GM12865 (cell line): Measurements from ENCODE around the gene CBX8.
A peak's percentile ranks its signal among the peaks of the same experiment; 100 is the strongest.

ENCODE experiments used
- DNase-seq: peaks from one replicate; pipeline ENCODE4 v3.0.0; 2010; ENCODE audit warnings: low read depth
- H3K4me3 ChIP-seq: 2 replicates; pipeline ENCODE4 v1.5.1; 2011; ENCODE audit warnings: mild to moderate bottlenecking, low read depth, low read length, control low read depth
- CTCF ChIP-seq: IDR thresholded peaks from 2 replicates; pipeline ENCODE4 v1.5.1; 2011; ENCODE audit warnings: low read length, control low read depth, low read depth, inconsistent platforms; ENCODE audit not compliant: insufficient read depth; ENCODE audit errors: missing control alignments

Gene CBX8

GRCh38 chr17:79798299-79799173, 1.7 kb upstream of the CBX8 start:
- H3K4me3 ChIP-seq: peak overlapping the region; percentile 57
- no peak for DNase-seq
- TF ChIP-seq CTCF: no peak

DNA sequence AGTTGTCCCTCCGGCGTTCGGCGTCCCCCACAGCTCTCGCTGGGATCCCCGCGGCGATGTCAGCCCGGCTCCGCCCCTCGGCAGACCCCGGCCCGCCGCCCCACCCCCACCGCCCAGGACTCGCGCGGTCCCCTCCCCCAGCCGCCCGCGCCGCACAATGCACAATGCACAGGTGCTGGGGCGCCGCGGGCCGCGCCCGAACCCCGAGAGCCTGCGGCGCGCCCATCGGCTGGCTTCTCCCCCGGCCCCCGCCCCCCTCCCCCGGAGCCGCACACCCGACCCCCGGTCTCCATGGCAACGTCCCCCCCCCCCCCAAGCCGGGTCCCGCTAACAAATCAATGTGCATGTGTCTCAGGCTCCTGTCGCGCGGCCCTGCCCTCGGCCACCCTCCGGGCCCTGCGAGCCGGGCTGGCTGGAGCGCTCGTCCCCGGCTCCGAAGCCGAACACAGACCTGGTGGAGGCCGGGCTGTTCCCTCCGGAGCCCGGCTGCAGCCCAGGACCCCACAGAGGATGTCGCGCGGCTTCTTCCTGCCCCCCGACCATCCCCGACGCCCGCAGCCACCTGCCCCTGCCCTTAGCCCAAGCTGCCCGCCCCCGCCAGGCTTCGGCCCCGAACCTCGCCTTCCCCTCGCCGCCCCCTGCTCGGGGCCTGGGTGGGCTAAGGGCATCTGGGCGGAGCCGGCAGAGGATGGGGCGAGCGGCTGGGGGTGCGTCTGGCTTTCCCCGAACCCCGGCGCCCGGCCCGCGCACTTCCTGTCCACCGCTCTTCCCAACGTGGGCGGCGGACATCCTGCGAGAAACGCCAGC, 818 bp upstream of the CBX8 start:
- no peak for TF ChIP-seq CTCF
- H3K4me3 ChIP-seq: peak overlapping the region; percentile 57
- peak; percentile 41 for DNase-seq

- no peak for TF ChIP-seq CTCF
These were observed 474 bp downstream of the CBX8 start for GRCh38 chr17:79796444-79796762.

DNA sequence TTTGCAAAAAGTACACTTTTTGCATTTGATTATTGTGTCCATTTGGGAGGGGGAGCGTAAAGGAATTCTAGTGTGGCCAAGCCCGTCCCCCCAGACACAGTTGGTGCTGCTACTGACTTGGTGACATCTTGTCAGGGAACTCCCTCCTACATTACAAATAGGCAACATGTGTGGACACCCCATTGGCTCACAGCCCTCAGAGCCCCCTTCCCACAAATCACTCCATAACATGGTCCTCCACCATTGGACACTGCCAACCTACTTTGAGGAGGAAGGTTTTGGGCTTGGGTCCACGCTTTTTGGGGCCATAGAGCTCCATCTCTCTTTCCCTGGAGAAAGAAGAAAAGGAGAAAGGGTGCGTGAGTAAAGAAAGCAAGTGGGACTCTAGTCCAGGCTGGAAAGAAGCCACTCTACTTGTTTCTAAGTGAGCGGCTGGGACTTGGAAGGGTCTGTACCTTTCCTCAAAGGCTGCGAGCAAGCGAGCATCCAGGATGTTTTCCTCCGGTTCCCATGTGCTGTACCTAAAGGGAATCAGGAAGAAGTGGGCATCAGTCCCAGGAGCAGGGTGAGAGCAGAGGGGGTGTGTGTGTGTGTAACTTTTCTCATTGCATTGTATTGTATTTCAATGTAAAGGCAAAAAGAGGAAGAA, 958 bp downstream of the CBX8 start:
- no peak for TF ChIP-seq CTCF
- H3K4me3 ChIP-seq: peak overlapping the region; percentile 92
- no peak for DNase-seq

More at GRCh38 chr17:79796444-79796762, 474 bp downstream of the CBX8 start:
- H3K4me3 ChIP-seq: peak overlapping the region; percentile 92
- DNase-seq: no peak

GRCh38 chr17:79794659-79795511, 2.0 kb downstream of the CBX8 start:
- H3K4me3 ChIP-seq: no peak overlapping the region
- no peak for TF ChIP-seq CTCF
- DNase-seq: no peak

DNA sequence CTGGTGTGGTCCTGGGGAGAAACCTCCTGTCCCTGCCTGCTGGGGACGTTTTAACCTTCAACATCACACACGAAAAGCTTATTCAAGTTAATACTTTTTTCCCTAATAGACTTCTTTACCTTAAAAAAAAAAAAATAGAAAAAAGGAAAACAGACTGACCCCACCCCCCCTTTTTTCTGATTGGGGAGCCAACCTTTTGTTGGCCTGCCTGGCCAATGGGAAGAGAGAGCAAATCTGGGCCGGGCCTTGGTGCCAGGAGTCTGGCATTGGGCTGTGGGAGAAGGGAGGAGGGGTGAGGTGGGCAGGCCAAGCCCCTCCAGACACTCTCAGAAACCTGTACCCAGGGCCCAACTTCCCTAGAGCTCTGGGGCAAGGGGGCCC, 3.0 kb downstream of the CBX8 start:
- no peak for DNase-seq
- no peak for TF ChIP-seq CTCF
- no peak overlapping the region for H3K4me3 ChIP-seq
